T-cell (primary cell): ENCODE results near the gene DOK5. TPM values are rescaled to one million over a fixed set of nuclear protein-coding genes. Genes with fewer than 3 reads are reported as not detected.

Experiments used
- ATAC-seq, 4 experiments: fragments of 200-7000 bp in 3 of 4; fragments of 150-1000 bp in 1 of 4; cut with Tn5 transposase; replicated peaks in 1 of 4; 1 replicate in 3 of 4; 2 replicates in 1 of 4; pipeline ENCODE4 v1.10.0; 2021; ENCODE audit warnings: moderate library complexity in 3 of 4, mild to moderate bottlenecking in 2 of 4, moderate number of reproducible peaks in 1 of 4
- CTCF ChIA-PET, 2 donors: fragments of 300-600 bp; sonication (Branson Sonifier 250); formaldehyde crosslinking; loops; one replicate each; lab custom pipeline; 2022; ENCODE audit warnings: antibody characterized with exemption in 2 of 2; lab: Charles Lee
- POLR2A ChIA-PET, 2 donors: fragments of 300-600 bp; sonication (Branson Sonifier 250); formaldehyde crosslinking; loops; one replicate each; lab custom pipeline; 2022; ENCODE audit warnings: antibody characterized with exemption in 2 of 2; lab: Charles Lee
- DNase-seq, 35 experiments: peaks; one replicate each; pipeline versions ENCODE4 v3.0.0 to v3.0.0-alpha.2; 2013 to 2023
- H3K27ac ChIP-seq: one replicate; pipeline ENCODE4 v1.5.1; 2013; ENCODE audit warnings: low read length
- H3K27me3 ChIP-seq, 2 experiments: replicated peaks in 1 of 2; 1 replicate in 1 of 2; 2 replicates in 1 of 2; pipeline versions ENCODE4 v1.6.1 to v1.7.0; 2013; ENCODE audit warnings: low read length in 1 of 2, mixed read lengths in 1 of 2; ENCODE audit not compliant: control insufficient read depth in 2 of 2, insufficient read depth in 2 of 2; ENCODE audit errors: extremely low read depth in 1 of 2
- H3K36me3 ChIP-seq, 2 donors: 1 replicate in 1 of 2; 2 replicates in 1 of 2; pipeline versions ENCODE4 v1.6.1 to v1.7.0; 2013; ENCODE audit warnings: low read length in 1 of 2; ENCODE audit not compliant: control insufficient read depth in 2 of 2, insufficient read depth in 1 of 2; ENCODE audit errors: extremely low read depth in 1 of 2
- H3K4me1 ChIP-seq, 2 experiments: 1 replicate in 1 of 2; 2 replicates in 1 of 2; pipeline versions ENCODE4 v1.6.1 to v1.7.0; 2013; ENCODE audit warnings: low read length in 2 of 2, mixed read lengths in 1 of 2; ENCODE audit not compliant: insufficient read depth in 2 of 2, control insufficient read depth in 1 of 2; ENCODE audit errors: extremely low read depth in 1 of 2
- H3K4me3 ChIP-seq, 2 donors: 1 replicate in 1 of 2; 2 replicates in 1 of 2; pipeline versions ENCODE4 v1.5.1 to v1.7.0; 2013; ENCODE audit warnings: mild to moderate bottlenecking in 2 of 2, low read length in 1 of 2, moderate library complexity in 1 of 2; ENCODE audit not compliant: control insufficient read depth in 1 of 2; ENCODE audit errors: extremely low read depth in 1 of 2
- H3K9me3 ChIP-seq: 2 replicates; pipeline ENCODE4 v1.7.0; 2013
- H3K27ac Mint-ChIP-seq, 2 donors: one replicate each; pipeline ENCODE4 v1.8.0; 2020 to 2021; ENCODE audit warnings: mild to moderate bottlenecking in 2 of 2, mixed read lengths in 2 of 2
- H3K27me3 Mint-ChIP-seq, 2 donors: one replicate each; pipeline ENCODE4 v1.8.0; 2021 to 2022; ENCODE audit warnings: mixed read lengths in 2 of 2
- H3K36me3 Mint-ChIP-seq: one replicate; pipeline ENCODE4 v1.8.0; 2021; ENCODE audit warnings: mixed read lengths
- H3K4me1 Mint-ChIP-seq, 3 donors: one replicate each; pipeline ENCODE4 v1.8.0; 2020 to 2022; ENCODE audit warnings: mixed read lengths in 3 of 3, mild to moderate bottlenecking in 1 of 3
- H3K4me3 Mint-ChIP-seq, 3 donors: one replicate each; pipeline ENCODE4 v1.8.0; 2020 to 2022; ENCODE audit warnings: mild to moderate bottlenecking in 3 of 3, mixed read lengths in 3 of 3, moderate library complexity in 3 of 3
- H3K9me3 Mint-ChIP-seq, 3 donors: one replicate each; pipeline ENCODE4 v1.8.0; 2020 to 2022; ENCODE audit warnings: mixed read lengths in 3 of 3
- WGBS: methylation state at CpG from one replicate; pipeline ENCODE4 v1.1.5; 2013; ENCODE audit warnings: missing lambda C conversion rate; ENCODE audit not compliant: insufficient coverage; 5-methylcytosine and 5-hydroxymethylcytosine counted together
- total RNA-seq, 35 experiments: library from RNA in 6 of 35; stranded (reverse) in 6 of 35; fragments of 120-200 nt in 1 of 35; gene quantifications; one replicate each; pipeline versions ENCODE4 v1.2.1 to v1.2.4 and lab custom pipeline; 2013 to 2026

The DOK5 gene
- total RNA-seq, 5 donors from 2014 or later (not counting 1 experiment from before 2014, with no cell fraction given) = not detected

DNA sequence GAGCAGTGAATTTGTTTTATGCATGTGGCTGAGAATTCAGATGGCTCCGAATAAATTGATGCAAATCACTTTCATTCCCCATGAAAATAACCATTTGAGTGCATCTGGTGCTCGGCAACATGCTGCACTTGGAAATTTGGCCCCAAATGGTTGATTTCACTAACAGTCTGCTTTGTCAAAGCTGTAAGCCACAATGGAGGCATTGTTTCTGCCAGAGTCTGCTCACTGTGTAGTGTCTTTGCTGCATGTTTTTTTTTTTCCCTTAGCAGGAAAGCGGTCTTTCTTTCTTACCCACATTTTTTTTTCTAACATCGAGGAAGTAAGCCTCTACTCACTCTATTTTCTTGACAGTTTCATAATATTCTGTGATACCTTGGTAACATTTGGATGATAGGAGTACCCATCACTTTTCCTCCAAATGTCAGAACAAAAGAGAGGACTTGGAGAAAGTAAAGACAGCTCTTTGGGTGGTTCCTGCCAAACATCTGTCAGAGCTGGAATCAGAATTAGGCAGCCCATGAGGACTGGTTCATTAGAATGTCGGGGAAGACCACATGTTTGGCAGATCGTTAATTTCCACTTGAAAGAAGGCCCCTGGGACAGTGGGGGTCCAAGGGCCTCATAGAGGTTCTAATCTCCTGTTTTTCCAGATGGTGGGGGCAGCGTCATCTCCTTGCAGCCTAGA, 149.5 kb downstream of the DOK5 start:
- no peak overlapping the region for H3K27ac Mint-ChIP-seq

DNA sequence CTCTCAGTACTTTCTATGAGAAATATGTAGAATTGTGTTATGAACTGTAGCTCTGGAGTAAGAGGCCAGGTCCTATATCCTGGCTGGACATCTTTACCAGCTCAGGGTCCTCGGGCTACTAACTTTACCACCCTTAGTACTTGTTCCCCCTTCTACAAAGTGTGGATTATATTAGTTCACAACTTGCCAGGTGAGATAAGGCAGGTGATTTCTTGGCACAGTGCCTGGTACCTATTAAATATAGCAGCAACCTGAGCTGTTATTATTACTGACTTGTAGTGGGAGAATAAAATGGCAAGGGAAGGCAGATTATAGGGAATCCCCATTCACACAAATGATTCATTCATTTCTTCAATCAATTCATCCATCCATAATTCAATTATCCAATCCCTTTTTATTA, 150.1 kb downstream of the DOK5 start:
- H3K4me1 Mint-ChIP-seq = no peaks in the 10 kb centered on the region
- H3K27ac Mint-ChIP-seq = no peak overlapping the region
- H3K4me3 Mint-ChIP-seq = no peak overlapping the region
- H3K27me3 Mint-ChIP-seq = peaks cover 0 to 20% of the 10 kb centered on the region in 2 donors
- H3K27me3 ChIP-seq = no peaks in the 10 kb centered on the region
- ATAC-seq (no peak), DNase-seq (no peak)
- H3K9me3 Mint-ChIP-seq = no peaks in the 10 kb centered on the region
- no peak overlapping the region for H3K4me3 ChIP-seq
- H3K36me3 ChIP-seq = no peaks in the 10 kb centered on the region
- WGBS = no CpG with 5 or more reads among the region's 1 CpG
- no peaks in the 10 kb centered on the region for H3K36me3 Mint-ChIP-seq
- no peaks in the 10 kb centered on the region for H3K4me1 ChIP-seq
- H3K27ac ChIP-seq = no peak overlapping the region
- ChIA-PET CTCF (no interaction called here), POLR2A (no interaction called here)
- H3K9me3 ChIP-seq = no peaks in the 10 kb centered on the region

More for the DNA sequence above, 149.5 kb downstream of the DOK5 start:
- Histone ChIP-seq H3K4me1 (no peaks in the 10 kb centered on the region), H3K27ac (no peak overlapping the region), H3K9me3 (no peaks in the 10 kb centered on the region), H3K36me3 (no peaks in the 10 kb centered on the region), H3K4me3 (no peak overlapping the region), H3K27me3 (no peaks in the 10 kb centered on the region)
- Mint-ChIP-seq H3K4me1 (no peaks in the 10 kb centered on the region), H3K36me3 (no peaks in the 10 kb centered on the region), H3K4me3 (no peak overlapping the region), H3K9me3 (no peaks in the 10 kb centered on the region), H3K27me3 (peaks cover 1 to 16% of the 10 kb centered on the region in 2 donors)
- POLR2A ChIA-PET = no interaction called here
- DNase-seq = no peak
- no peak for ATAC-seq
- CTCF ChIA-PET = no interaction called here
- WGBS = 61% methylated on average over 4 of the region's 7 CpGs

DNA sequence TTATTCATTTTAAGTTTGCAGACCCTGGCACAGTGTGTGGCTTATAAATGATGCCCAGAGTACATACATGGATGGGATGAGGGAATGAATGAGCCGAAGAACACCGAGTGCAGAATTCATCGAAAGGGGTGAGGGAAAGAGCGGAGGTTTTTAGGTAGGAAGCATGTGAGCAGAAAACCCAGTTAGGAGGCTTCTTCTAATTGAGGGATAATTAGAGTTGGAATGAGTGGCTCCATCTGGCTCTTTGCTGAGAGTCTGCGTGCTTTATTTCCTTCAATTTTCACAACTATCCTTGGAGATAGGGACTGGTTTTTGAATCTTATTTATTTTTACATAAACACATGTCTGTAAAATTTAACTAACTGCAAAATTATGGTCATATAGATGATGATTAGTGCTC, 150.7 kb downstream of the DOK5 start:
- DNase-seq = no peak
- Histone ChIP-seq H3K27me3 (no peaks in the 10 kb centered on the region), H3K4me1 (no peaks in the 10 kb centered on the region), H3K4me3 (no peak overlapping the region), H3K9me3 (no peaks in the 10 kb centered on the region), H3K27ac (no peak overlapping the region), H3K36me3 (no peaks in the 10 kb centered on the region)
- Mint-ChIP-seq H3K9me3 (no peaks in the 10 kb centered on the region), H3K4me3 (no peak overlapping the region), H3K4me1 (no peaks in the 10 kb centered on the region), H3K27me3 (peaks cover 0 to 15% of the 10 kb centered on the region in 2 donors), H3K27ac (no peak overlapping the region), H3K36me3 (no peaks in the 10 kb centered on the region)
- 100% methylated on average over 3 of the region's 5 CpGs for WGBS
- ChIA-PET CTCF (no interaction called here), POLR2A (no interaction called here)
- ATAC-seq = no peak

- H3K36me3 ChIP-seq = no peaks in the 10 kb centered on the region
- no peaks in the 10 kb centered on the region for H3K9me3 ChIP-seq
- no peak overlapping the region for H3K4me3 Mint-ChIP-seq
- H3K27me3 ChIP-seq = no peaks in the 10 kb centered on the region
- H3K27me3 Mint-ChIP-seq = peaks cover 5 to 20% of the 10 kb centered on the region in 2 donors
- H3K4me1 Mint-ChIP-seq = no peaks in the 10 kb centered on the region
- no peaks in the 10 kb centered on the region for H3K9me3 Mint-ChIP-seq
- ChIA-PET CTCF (interaction anchor here in 1 of 2 donors (0.5 to 0.6 kb wide), 2 partner anchors 702 to 1838 kb away, joined by 5 to 6 read pairs; no protein-coding TSS in a partner anchor), POLR2A (no interaction called here)
- ATAC-seq (no peak), DNase-seq (no peak)
- H3K4me3 ChIP-seq = no peak overlapping the region
- no peak overlapping the region for H3K27ac Mint-ChIP-seq
- no peaks in the 10 kb centered on the region for H3K36me3 Mint-ChIP-seq
- no peaks in the 10 kb centered on the region for H3K4me1 ChIP-seq
- 76% methylated on average over 4 of the region's 4 CpGs for WGBS
- no peak overlapping the region for H3K27ac ChIP-seq
These were observed 154.2 kb downstream of the DOK5 start for GRCh38 chr20:54629632-54630031.

- DNase-seq (no peak), ATAC-seq (no peak)
- Mint-ChIP-seq H3K4me1 (no peaks in the 10 kb centered on the region), H3K9me3 (no peaks in the 10 kb centered on the region), H3K27me3 (peaks cover 6 to 20% of the 10 kb centered on the region in 2 donors), H3K36me3 (no peaks in the 10 kb centered on the region), H3K27ac (no peak overlapping the region), H3K4me3 (no peak overlapping the region)
- Histone ChIP-seq H3K9me3 (no peaks in the 10 kb centered on the region), H3K4me1 (no peaks in the 10 kb centered on the region), H3K4me3 (no peak overlapping the region), H3K27ac (no peak overlapping the region), H3K36me3 (no peaks in the 10 kb centered on the region), H3K27me3 (no peaks in the 10 kb centered on the region)
- no CpG with 5 or more reads among the region's 4 CpGs for WGBS
- ChIA-PET CTCF (no interaction called here), POLR2A (no interaction called here)
These were observed 155.2 kb downstream of the DOK5 start for GRCh38 chr20:54630582-54630981.

DNA sequence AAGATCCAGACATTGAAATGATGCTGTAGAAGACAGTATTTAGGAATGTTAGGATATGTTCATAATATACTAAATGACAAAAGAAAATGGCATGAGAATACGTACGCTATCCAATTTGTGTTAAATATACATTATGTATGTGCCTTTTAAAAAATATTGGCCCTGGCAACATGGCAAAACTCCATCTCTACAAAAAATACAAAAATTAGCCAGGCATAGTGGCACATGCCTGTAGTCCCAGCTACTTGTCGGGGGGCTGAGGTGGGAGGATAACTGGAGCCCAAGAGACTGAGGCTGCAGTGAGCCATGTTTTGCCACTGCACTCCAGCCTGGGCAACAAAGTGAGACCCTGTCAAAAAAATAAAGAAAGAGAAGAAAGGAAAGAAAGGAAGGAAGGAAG, 155.7 kb downstream of the DOK5 start:
- H3K4me1 Mint-ChIP-seq = no peaks in the 10 kb centered on the region
- DNase-seq = no peak
- no peak overlapping the region for H3K4me3 Mint-ChIP-seq
- WGBS = 100% methylated on average over 1 of the region's 3 CpGs
- ATAC-seq = no peak
- H3K27ac Mint-ChIP-seq = no peak overlapping the region
- peaks cover 6 to 20% of the 10 kb centered on the region in 2 donors for H3K27me3 Mint-ChIP-seq
- Histone ChIP-seq H3K27ac (no peak overlapping the region), H3K4me3 (no peak overlapping the region), H3K4me1 (no peaks in the 10 kb centered on the region), H3K27me3 (no peaks in the 10 kb centered on the region), H3K9me3 (no peaks in the 10 kb centered on the region), H3K36me3 (no peaks in the 10 kb centered on the region)
- POLR2A ChIA-PET = no interaction called here
- CTCF ChIA-PET = no interaction called here
- no peaks in the 10 kb centered on the region for H3K36me3 Mint-ChIP-seq
- H3K9me3 Mint-ChIP-seq = no peaks in the 10 kb centered on the region
